ENCODE data around the gene DMD. TPM values are rescaled to one million over a fixed set of nuclear protein-coding genes. Genes with fewer than 3 reads are reported as not detected.
A peak's percentile ranks its signal among the peaks of the same experiment; 100 is the strongest.

The DMD gene
- polyA plus RNA-seq, 3 donors, result 16.2 to 19.8 (median 19.4) TPM

- peak; percentile 23 for DNase-seq
These were observed 1339.3 kb downstream of the DMD start for GRCh38 chrX:31872007-31872406.

- DNase-seq, result no peak
These were observed 1341.1 kb downstream of the DMD start for GRCh38 chrX:31870267-31870666.

- no peak for DNase-seq
These were observed 1350.7 kb downstream of the DMD start for GRCh38 chrX:31860686-31861085.

GRCh38 chrX:31858915-31859314, 1352.4 kb downstream of the DMD start:
- DNase-seq, result no peak

GRCh38 chrX:31854716-31855115, 1356.6 kb downstream of the DMD start:
- DNase-seq, result no peak

GRCh38 chrX:31851761-31852160, 1359.6 kb downstream of the DMD start:
- DNase-seq, result no peak

- DNase-seq, result no peak
These were observed 1363.6 kb downstream of the DMD start for GRCh38 chrX:31847773-31848172.

GRCh38 chrX:31845003-31845402, 1366.3 kb downstream of the DMD start:
- no peak for DNase-seq

GRCh38 chrX:31838617-31839016, 1372.7 kb downstream of the DMD start:
- no peak for DNase-seq

- DNase-seq, result no peak
These were observed 1373.8 kb downstream of the DMD start for GRCh38 chrX:31837445-31838049.

- DNase-seq, result no peak
These were observed 1374.9 kb downstream of the DMD start for GRCh38 chrX:31836479-31836878.

GRCh38 chrX:31832263-31832662, 1379.1 kb downstream of the DMD start:
- no peak for DNase-seq

GRCh38 chrX:31820430-31821210, 1390.7 kb downstream of the DMD start:
- no peak for DNase-seq

- DNase-seq, result no peak
These were observed 1391.9 kb downstream of the DMD start for GRCh38 chrX:31819455-31819854.

GRCh38 chrX:31811106-31811505, 1400.2 kb downstream of the DMD start:
- DNase-seq, result no peak

GRCh38 chrX:31808357-31808756, 1403.0 kb downstream of the DMD start:
- DNase-seq, result no peak

- DNase-seq, result no peak
These were observed 1404.2 kb downstream of the DMD start for GRCh38 chrX:31807165-31807564.

- DNase-seq, result no peak
These were observed 1405.6 kb downstream of the DMD start for GRCh38 chrX:31805781-31806180.

- no peak for DNase-seq
These were observed 1411.1 kb downstream of the DMD start for GRCh38 chrX:31800219-31800618.

GRCh38 chrX:31796624-31797023, 1414.7 kb downstream of the DMD start:
- no peak for DNase-seq

GRCh38 chrX:31747411-31747810, 1463.9 kb downstream of the DMD start:
- no peak for DNase-seq

GRCh38 chrX:31743004-31743403, 1468.3 kb downstream of the DMD start:
- no peak for DNase-seq

GRCh38 chrX:31717474-31717873, 1493.9 kb downstream of the DMD start:
- peak; percentile 11 for DNase-seq

- no peak for DNase-seq
These were observed 1495.7 kb downstream of the DMD start for GRCh38 chrX:31715675-31716074.

Measured in renal pelvis (tissue), 4 donors.